SJSA1 (cell line): ENCODE data around the gene ILF3. TPM values are rescaled to one million over a fixed set of nuclear protein-coding genes. Genes with fewer than 3 reads are reported as not detected.

Source experiments
- DNase-seq, 2 experiments: peaks; one replicate each; pipeline ENCODE4 v3.0.0-alpha.2; 2015 to 2020; ENCODE audit warnings: low spot score in 2 of 2, low read depth in 1 of 2
- H3K27ac ChIP-seq: fragments of 250-450 bp; sonication (Bioruptor Pico); 2 replicates; pipeline ENCODE4 v1.5.1; 2020; ENCODE audit warnings: mild to moderate bottlenecking, moderate library complexity
- H3K27me3 ChIP-seq: fragments of 250-450 bp; sonication (Bioruptor Pico); replicated peaks from 2 replicates; pipeline ENCODE4 v1.5.1; 2020; ENCODE audit warnings: mild to moderate bottlenecking, moderate library complexity
- H3K36me3 ChIP-seq: fragments of 250-450 bp; sonication (Bioruptor Pico); 2 replicates; pipeline ENCODE4 v1.5.1; 2020; ENCODE audit warnings: mild to moderate bottlenecking
- H3K4me1 ChIP-seq: fragments of 250-450 bp; sonication (Bioruptor Pico); replicated peaks from 2 replicates; pipeline ENCODE4 v1.6.1; 2021; ENCODE audit warnings: mild to moderate bottlenecking
- H3K4me3 ChIP-seq: fragments of 250-450 bp; sonication (Bioruptor Pico); 2 replicates; pipeline ENCODE4 v1.5.1; 2020; ENCODE audit warnings: mild to moderate bottlenecking
- H3K9me3 ChIP-seq: fragments of 250-450 bp; sonication (Bioruptor Pico); replicated peaks from 2 replicates; pipeline ENCODE4 v1.5.1; 2020; ENCODE audit warnings: mild to moderate bottlenecking
- total RNA-seq: library from RNA; depleted of rRNA; stranded (reverse); fragments of >200 nt; shearing (Covaris generic); gene quantifications from 2 replicates; pipeline ENCODE4 v1.2.3, GENCODE V29; 2014; rRNA removed

Gene ILF3
- total RNA-seq, 1 experiment from 2014 or later: 210 TPM

GRCh38 chr19:10729411-10729810 lies 75.3 kb downstream of the ILF3 start:
- no peak overlapping the region for H3K4me3 ChIP-seq
- no peaks in the 10 kb centered on the region for H3K4me1 ChIP-seq
- peaks cover 21% of the 10 kb centered on the region for H3K36me3 ChIP-seq
- no peaks in the 10 kb centered on the region for H3K9me3 ChIP-seq
- H3K27me3 ChIP-seq: no peaks in the 10 kb centered on the region
- no peak for DNase-seq
- H3K27ac ChIP-seq: no peak overlapping the region

GRCh38 chr19:10730932-10731331 lies 76.8 kb downstream of the ILF3 start:
- Histone ChIP-seq H3K27me3 (no peaks in the 10 kb centered on the region), H3K9me3 (no peaks in the 10 kb centered on the region), H3K27ac (no peak overlapping the region), H3K36me3 (peaks cover 9% of the 10 kb centered on the region; the same call in 1 of the 2 replicates), H3K4me3 (no peak overlapping the region), H3K4me1 (no peaks in the 10 kb centered on the region)
- DNase-seq: no peak

- DNase-seq: no peak
- Histone ChIP-seq H3K27me3 (no peaks in the 10 kb centered on the region), H3K36me3 (no peaks in the 10 kb centered on the region; the same call in none of the 2 replicates), H3K4me1 (no peaks in the 10 kb centered on the region), H3K27ac (no peak overlapping the region), H3K4me3 (no peak overlapping the region), H3K9me3 (no peaks in the 10 kb centered on the region)
Observed at GRCh38 chr19:10735741-10736140, 81.6 kb downstream of the ILF3 start.

DNA sequence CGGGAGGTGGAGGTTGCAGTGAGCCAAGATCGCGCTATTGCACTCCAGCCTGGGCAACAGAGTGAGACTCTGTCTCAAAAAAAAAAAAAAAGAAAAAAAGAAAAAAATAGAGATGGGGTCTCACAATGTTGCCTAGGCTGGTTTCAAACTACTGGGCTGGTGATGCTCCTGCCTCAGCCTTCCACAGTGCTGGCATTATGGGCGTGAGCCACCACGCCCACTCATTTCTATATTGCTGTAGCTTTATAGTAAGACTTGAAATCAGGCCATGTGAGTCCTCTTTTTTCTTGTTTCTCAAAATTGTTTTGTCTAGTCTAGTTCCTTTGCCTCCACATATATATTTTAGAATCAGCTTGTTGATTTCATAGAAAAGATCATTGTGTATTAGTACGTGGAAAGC lies 82.0 kb downstream of the ILF3 start:
- Histone ChIP-seq H3K27me3 (no peaks in the 10 kb centered on the region), H3K9me3 (no peaks in the 10 kb centered on the region), H3K36me3 (no peaks in the 10 kb centered on the region; the same call in none of the 2 replicates), H3K4me1 (no peaks in the 10 kb centered on the region), H3K4me3 (no peak overlapping the region), H3K27ac (no peak overlapping the region)
- no peak for DNase-seq

DNA sequence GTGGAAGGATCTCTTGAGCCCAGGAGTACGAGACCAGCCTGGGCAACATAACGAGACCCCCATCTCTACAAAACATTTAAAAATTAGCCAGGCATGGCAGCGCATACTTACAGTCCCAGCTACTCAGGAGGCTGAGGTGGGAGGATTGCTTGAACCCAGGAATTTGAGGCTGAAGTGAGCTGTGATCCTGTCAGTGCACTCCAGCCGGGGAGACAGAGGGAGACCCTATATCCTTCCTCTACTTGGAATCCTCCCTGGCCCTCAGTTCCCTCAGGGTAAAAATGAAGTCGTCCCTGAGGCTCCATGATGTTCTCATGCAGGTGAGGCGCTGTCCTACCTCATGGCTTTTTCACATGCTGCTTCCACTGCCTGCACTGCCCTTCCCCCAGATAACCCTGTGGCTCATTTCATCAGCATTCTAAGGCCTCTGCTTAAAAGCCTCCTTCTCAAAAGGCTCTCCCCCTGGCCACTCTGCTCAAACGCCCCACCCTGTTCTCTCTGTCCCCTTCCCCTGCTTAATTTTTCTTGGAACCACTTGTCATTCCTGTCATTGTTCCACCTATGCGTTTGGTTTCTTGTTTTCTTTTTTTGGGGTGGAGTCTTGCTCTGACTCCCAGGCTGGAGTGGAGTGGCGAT lies 82.9 kb downstream of the ILF3 start:
- no peak for DNase-seq
- Histone ChIP-seq H3K36me3 (no peaks in the 10 kb centered on the region; the same call in none of the 2 replicates), H3K4me1 (no peaks in the 10 kb centered on the region), H3K27me3 (no peaks in the 10 kb centered on the region), H3K4me3 (no peak overlapping the region), H3K27ac (no peak overlapping the region), H3K9me3 (no peaks in the 10 kb centered on the region)

GRCh38 chr19:10737722-10738121 lies 83.6 kb downstream of the ILF3 start:
- no peak for DNase-seq
- H3K4me3 ChIP-seq: no peak overlapping the region

DNA sequence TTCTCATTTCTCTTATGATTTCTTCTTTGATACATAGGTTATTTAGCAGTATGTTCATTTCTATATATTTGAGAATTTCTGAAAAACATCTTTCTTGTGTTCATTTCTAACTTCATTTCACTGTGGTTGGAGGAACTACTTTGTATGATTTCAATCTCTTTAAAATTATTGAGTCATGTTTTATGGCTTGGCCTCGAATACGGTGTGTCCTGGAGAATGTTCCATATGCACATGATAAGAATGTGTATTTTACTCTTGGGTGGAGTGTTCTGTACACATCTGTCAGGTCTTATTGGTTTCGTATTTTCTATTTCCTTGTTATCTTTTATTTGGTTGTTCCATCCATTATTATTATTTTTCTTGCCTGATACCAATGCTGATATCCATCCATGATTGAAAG lies 86.7 kb downstream of the ILF3 start:
- Histone ChIP-seq H3K27ac (no peak overlapping the region), H3K27me3 (no peaks in the 10 kb centered on the region), H3K4me1 (no peaks in the 10 kb centered on the region), H3K9me3 (no peaks in the 10 kb centered on the region), H3K4me3 (no peak overlapping the region), H3K36me3 (no peaks in the 10 kb centered on the region; the same call in 1 of the 2 replicates)
- no peak for DNase-seq

More at GRCh38 chr19:10737722-10738121, 83.6 kb downstream of the ILF3 start:
- no peaks in the 10 kb centered on the region for H3K27me3 ChIP-seq
- no peaks in the 10 kb centered on the region for H3K4me1 ChIP-seq
- no peaks in the 10 kb centered on the region; the same call in none of the 2 replicates for H3K36me3 ChIP-seq
- no peak overlapping the region for H3K27ac ChIP-seq
- H3K9me3 ChIP-seq: no peaks in the 10 kb centered on the region

Other genes starting within 250 kb of the ILF3 start
- 6.9 and 11.5 TPM in 2 replicates for gene PDE4A, start 233.8 kb upstream of the ILF3 start, total RNA-seq
- 49.8 and 74.1 TPM in 2 replicates for gene KEAP1, start 151.0 kb upstream of the ILF3 start, total RNA-seq
- gene S1PR5, start 136.9 kb upstream of the ILF3 start, total RNA-seq: 0.05 TPM in 1 of 2 replicates, not detected in the other
- gene ATG4D, start 110.4 kb upstream of the ILF3 start, total RNA-seq: 39.2 and 39.4 TPM in 2 replicates
- gene KRI1, start 88.3 kb upstream of the ILF3 start, total RNA-seq: 15.2 and 19.2 TPM in 2 replicates
- 28.1 and 36.6 TPM in 2 replicates for gene CDKN2D, start 85.4 kb upstream of the ILF3 start, total RNA-seq
- gene AP1M2, start 67.0 kb upstream of the ILF3 start, total RNA-seq: 4.9 and 9.9 TPM in 2 replicates
- gene SLC44A2, start 28.8 kb upstream of the ILF3 start, total RNA-seq: 30.1 and 86.8 TPM in 2 replicates
- gene QTRT1, start 47.1 kb downstream of the ILF3 start, total RNA-seq: 26.8 and 28.0 TPM in 2 replicates
- gene DNM2, start 63.7 kb downstream of the ILF3 start, total RNA-seq: 57.8 and 58.4 TPM in 2 replicates
- gene TMED1, start 181.9 kb downstream of the ILF3 start, total RNA-seq: 78.8 and 101 TPM in 2 replicates
- gene C19orf38, start 194.1 kb downstream of the ILF3 start, total RNA-seq: not detected in 2 replicates
- gene CARM1, start 217.2 kb downstream of the ILF3 start, total RNA-seq: 7.5 and 24.2 TPM in 2 replicates